GM12864 (cell line): ENCODE data around the gene CLDN4.
"Not testable (repeated sequence)": the region's sequence is repeated elsewhere in the genome, so short reads cannot be mapped to it uniquely, and the experiment has no call there.

Experiments
- DNase-seq: peaks from one replicate; pipeline ENCODE4 v3.0.0-alpha.2; 2011; ENCODE audit warnings: low read depth
- H3K4me3 ChIP-seq: 2 replicates; pipeline ENCODE4 v1.5.1; 2011; ENCODE audit warnings: mild to moderate bottlenecking, low read depth, low read length, control low read depth
- TF ChIP-seq, protein P1 (sequence below): IDR thresholded peaks from 2 replicates; pipeline ENCODE4 v1.5.1; 2011; ENCODE audit warnings: low read depth, mild to moderate bottlenecking, moderate library complexity, low read length, control low read depth, inconsistent platforms; ENCODE audit errors: missing control alignments

CLDN4 gene

GRCh38 chr7:73831834-73832651, 1.2 kb downstream of the CLDN4 start:
- DNase-seq: no peak

DNA sequence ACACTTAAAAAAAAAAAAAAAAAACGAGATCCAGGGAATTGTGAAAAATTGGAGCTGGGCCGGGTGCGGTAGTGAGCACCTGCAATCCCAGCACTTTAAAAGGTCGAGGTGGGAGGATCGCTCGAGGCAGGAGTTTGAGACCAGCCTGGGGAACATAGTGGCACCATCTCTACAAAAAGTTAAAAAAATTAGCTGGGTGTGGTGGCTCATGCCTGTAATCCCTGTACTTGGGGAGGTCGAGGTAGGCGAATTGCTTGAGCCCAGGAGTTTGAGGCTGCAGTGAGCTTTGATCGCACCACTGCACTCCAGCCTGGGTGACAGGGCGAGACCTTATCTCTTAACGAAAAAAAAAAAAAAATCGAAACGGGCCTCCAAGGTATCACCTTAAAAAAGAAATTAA, 2.0 kb downstream of the CLDN4 start:
- H3K4me3 ChIP-seq: no peak overlapping the region
- no peak for DNase-seq
- TF ChIP-seq, protein P1, sequence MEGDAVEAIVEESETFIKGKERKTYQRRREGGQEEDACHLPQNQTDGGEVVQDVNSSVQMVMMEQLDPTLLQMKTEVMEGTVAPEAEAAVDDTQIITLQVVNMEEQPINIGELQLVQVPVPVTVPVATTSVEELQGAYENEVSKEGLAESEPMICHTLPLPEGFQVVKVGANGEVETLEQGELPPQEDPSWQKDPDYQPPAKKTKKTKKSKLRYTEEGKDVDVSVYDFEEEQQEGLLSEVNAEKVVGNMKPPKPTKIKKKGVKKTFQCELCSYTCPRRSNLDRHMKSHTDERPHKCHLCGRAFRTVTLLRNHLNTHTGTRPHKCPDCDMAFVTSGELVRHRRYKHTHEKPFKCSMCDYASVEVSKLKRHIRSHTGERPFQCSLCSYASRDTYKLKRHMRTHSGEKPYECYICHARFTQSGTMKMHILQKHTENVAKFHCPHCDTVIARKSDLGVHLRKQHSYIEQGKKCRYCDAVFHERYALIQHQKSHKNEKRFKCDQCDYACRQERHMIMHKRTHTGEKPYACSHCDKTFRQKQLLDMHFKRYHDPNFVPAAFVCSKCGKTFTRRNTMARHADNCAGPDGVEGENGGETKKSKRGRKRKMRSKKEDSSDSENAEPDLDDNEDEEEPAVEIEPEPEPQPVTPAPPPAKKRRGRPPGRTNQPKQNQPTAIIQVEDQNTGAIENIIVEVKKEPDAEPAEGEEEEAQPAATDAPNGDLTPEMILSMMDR: no peak

More at GRCh38 chr7:73831834-73832651, 1.2 kb downstream of the CLDN4 start:
- TF ChIP-seq, protein P1: no peak
- H3K4me3 ChIP-seq: no peak overlapping the region

DNA sequence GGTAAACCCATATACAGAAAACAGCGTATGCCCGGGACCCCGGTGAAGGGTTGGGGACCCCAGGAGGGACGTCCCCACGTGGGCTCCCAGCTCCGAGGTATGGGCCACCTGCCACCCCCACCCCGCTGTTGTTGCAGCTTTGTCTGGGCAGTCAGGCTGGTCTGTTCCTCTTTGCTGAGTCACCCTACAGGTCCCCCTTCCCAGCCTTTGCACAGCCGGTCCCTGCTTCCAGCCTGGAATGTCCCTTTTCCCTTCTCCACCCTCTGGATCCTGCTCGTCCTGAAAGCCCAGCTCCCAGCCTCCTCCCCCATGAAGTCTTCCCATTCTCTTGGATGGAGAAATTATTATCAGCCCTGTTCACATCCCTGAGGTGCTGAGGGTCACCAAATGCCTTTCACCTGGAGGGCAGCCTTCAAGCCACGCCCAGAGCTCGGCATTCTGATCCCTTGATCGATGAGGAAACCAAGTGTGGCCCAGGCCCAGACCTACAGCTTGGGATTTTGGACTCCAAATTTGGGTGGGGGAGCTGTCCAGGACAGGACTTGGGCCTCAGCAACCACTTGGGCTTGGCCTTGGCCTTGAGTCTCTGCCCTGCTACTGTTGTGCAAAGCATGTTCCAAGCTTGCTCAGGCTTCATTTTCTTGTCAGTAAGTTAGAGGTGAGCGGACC, 2.6 kb downstream of the CLDN4 start:
- no peak overlapping the region for H3K4me3 ChIP-seq
- DNase-seq: no peak
- TF ChIP-seq, protein P1: no peak

DNA sequence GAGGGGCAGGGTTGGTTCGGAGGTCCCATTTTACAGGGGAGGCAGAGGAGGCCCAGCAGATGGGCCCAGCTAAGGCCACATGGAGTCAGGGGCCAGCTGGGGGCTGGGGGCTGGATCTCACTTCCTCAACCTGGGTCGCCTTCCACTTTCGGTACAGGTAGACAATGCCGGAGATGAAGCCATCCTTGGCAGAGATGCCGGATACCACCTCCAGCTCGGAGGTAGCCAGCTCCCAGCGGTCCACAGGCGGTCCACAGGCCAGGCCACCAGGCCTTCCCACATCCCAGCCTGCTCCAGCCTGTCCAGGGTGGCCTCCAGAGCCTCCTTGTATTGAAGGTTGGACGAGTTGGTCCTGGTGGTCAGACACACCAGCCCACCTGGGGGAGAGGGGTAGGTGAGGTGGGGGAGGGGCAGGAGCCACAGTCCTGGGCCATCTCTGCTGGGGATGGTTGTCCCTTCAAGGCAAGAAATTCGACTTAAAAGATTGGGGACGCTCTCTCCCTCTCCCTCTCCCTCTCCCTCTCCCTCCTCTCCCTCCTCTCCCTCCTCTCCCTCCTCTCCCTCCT, 3.9 kb downstream of the CLDN4 start:
- DNase-seq: no peak
- H3K4me3 ChIP-seq: no peak overlapping the region
- TF ChIP-seq, protein P1: no peak

GRCh38 chr7:73837167-73837566, 6.4 kb downstream of the CLDN4 start:
- DNase-seq, H3K4me3 ChIP-seq: not testable (repeated sequence)

DNA sequence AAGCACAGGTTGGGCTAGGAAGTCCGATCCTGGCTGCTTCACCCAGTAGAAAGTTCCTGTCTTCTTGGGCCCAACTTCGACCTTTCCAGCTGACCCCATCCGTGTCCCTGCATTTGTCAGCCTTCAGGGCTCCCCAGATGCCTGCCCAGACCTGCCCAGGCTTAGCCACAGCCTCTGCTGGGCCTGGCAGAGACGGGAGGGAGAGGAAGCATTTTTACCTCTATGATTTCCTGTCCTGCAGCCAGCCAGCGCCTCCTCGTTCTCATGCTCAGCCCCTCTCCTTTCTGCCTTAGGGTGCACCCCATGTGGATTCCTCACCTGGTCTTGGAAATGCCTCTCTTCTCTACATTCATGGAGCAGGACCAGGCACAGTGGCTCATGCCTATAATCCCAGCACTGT, 7.8 kb downstream of the CLDN4 start:
- TF ChIP-seq, protein P1: no peak
- DNase-seq: no peak
- no peak overlapping the region for H3K4me3 ChIP-seq

DNA sequence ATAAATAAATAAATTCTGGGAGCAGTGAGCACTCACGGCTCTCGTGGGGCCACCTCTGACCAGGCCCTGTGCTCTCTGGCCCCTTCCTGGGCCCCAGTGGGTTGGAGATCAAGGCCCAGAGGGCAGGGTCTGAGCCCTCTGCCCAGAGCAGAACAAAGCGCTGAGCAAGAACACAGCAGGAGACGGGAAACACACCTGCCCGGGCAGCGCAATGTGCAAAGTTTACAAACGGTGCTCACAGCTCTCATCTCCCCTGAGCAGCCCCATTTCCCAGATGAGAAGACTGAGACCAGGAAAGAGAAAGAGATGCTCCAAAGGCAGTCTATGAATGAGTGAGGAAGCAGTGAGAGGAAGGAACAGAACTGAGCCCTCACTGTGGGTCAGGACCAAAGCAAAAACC, 8.5 kb downstream of the CLDN4 start:
- TF ChIP-seq, protein P1: no peak
- no peak for DNase-seq
- no peak overlapping the region for H3K4me3 ChIP-seq
